Natural killer cell (primary cell): Measurements from ENCODE around the gene ARID1B. TPM values are rescaled to one million over a fixed set of nuclear protein-coding genes. Genes with fewer than 3 reads are reported as not detected.
A peak's percentile ranks its signal among the peaks of the same experiment; 100 is the strongest.

Source experiments
- ATAC-seq, 3 donors: fragments of 150-1000 bp in 2 of 3; fragments of 200-7000 bp in 1 of 3; cut with Tn5 transposase; 1 replicate in 1 of 3; 2 replicates in 2 of 3; pipeline ENCODE4 v1.10.0; 2021; ENCODE audit warnings: mild to moderate bottlenecking in 2 of 3, moderate library complexity in 2 of 3
- DNase-seq, 2 donors: peaks; one replicate each; pipeline versions ENCODE4 v3.0.0 to v3.0.0-alpha.2; 2013 to 2021; ENCODE audit warnings: mixed read lengths in 1 of 2
- H3K27ac ChIP-seq: one replicate; pipeline ENCODE4 v1.5.1; 2013; ENCODE audit warnings: mild to moderate bottlenecking, low read length
- H3K27me3 ChIP-seq: one replicate; pipeline ENCODE4 v1.6.1; 2013; ENCODE audit warnings: low read length; ENCODE audit not compliant: control insufficient read depth, insufficient read depth
- H3K36me3 ChIP-seq: one replicate; pipeline ENCODE4 v1.6.1; 2013; ENCODE audit warnings: low read length; ENCODE audit not compliant: control insufficient read depth, insufficient read depth
- H3K4me1 ChIP-seq: one replicate; pipeline ENCODE4 v1.6.1; 2013; ENCODE audit warnings: low read length; ENCODE audit not compliant: control insufficient read depth, insufficient read depth
- H3K4me3 ChIP-seq: one replicate; pipeline ENCODE4 v1.5.1; 2013; ENCODE audit warnings: low read length
- H3K9me3 ChIP-seq: one replicate; pipeline ENCODE4 v1.6.1; 2013; ENCODE audit warnings: low read length; ENCODE audit not compliant: control insufficient read depth, insufficient read depth
- H3K27ac Mint-ChIP-seq, 2 donors: one replicate each; pipeline ENCODE4 v1.8.0; 2022; ENCODE audit warnings: mild to moderate bottlenecking in 2 of 2, mixed read lengths in 2 of 2, moderate library complexity in 1 of 2
- H3K27me3 Mint-ChIP-seq, 2 donors: one replicate each; pipeline ENCODE4 v1.8.0; 2022; ENCODE audit warnings: low read depth in 2 of 2, mixed read lengths in 2 of 2
- H3K36me3 Mint-ChIP-seq: one replicate; pipeline ENCODE4 v1.8.0; 2022; ENCODE audit warnings: mixed read lengths
- H3K4me1 Mint-ChIP-seq, 2 donors: one replicate each; pipeline ENCODE4 v1.8.0; 2022; ENCODE audit warnings: mixed read lengths in 2 of 2
- H3K4me3 Mint-ChIP-seq: one replicate; pipeline ENCODE4 v1.8.0; 2022; ENCODE audit warnings: mild to moderate bottlenecking, moderate library complexity, mixed read lengths
- H3K9me3 Mint-ChIP-seq, 2 donors: one replicate each; pipeline ENCODE4 v1.8.0; 2022; ENCODE audit warnings: mixed read lengths in 2 of 2
- CTCF ChIP-seq: fragments of 200-600 bp; IDR thresholded peaks from one replicate; pipeline ENCODE4 v1.8.0; 2022; ENCODE audit warnings: antibody characterized with exemption
- WGBS: methylation state at CpG from one replicate; pipeline ENCODE4 v1.1.7; 2013; ENCODE audit warnings: missing lambda C conversion rate; ENCODE audit not compliant: insufficient coverage; 5-methylcytosine and 5-hydroxymethylcytosine counted together
- intact Hi-C: fragments of 100-400 bp; cut with micrococcal nuclease; formaldehyde crosslinking; loops from one replicate; pipeline ENCODE4 v1.14.2; 2022
- total RNA-seq, 4 donors: library from RNA; stranded (reverse); fragments of 120-200 nt in 1 of 4; gene quantifications; one replicate each; pipeline versions ENCODE4 v1.2.3 to v1.2.4, GENCODE V29; 2013 to 2022

The ARID1B gene
- total RNA-seq, 3 donors from 2014 or later (not counting 1 experiment from before 2014, with no cell fraction given), result 180 to 201 (median 189) TPM

DNA sequence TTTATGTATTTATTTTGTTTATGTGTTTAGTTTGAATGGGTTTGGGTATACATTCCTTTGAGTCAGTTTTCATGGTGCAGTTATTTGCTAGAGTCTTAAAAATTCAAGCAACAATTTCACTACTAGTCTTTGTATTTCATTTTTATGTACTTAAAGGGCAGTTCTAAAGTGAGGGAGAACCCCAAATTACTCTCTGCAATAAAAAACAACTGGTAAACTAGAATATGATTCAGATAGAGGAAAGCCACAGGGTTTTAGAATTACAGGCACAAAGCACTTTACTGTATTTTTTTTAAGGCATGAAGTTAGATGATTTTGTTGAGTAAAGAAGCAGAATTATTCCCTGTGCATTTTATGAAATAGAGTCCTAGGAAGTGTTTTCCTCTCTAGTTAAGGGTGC lies 183.3 kb downstream of the ARID1B start:
- no peak for DNase-seq
- no peaks in the 10 kb centered on the region for H3K27me3 Mint-ChIP-seq
- H3K4me1 Mint-ChIP-seq, result peaks cover 41 to 51% of the 10 kb centered on the region in 2 donors

GRCh38 chr6:156961282-156961892 lies 184.2 kb downstream of the ARID1B start:
- Histone ChIP-seq H3K4me3 (no peak overlapping the region), H3K4me1 (peaks cover 7% of the 10 kb centered on the region), H3K27me3 (no peaks in the 10 kb centered on the region), H3K9me3 (no peaks in the 10 kb centered on the region), H3K36me3 (no peaks in the 10 kb centered on the region), H3K27ac (no peak overlapping the region)
- intact Hi-C loops, result no loop called here
- no peaks in the 10 kb centered on the region for H3K9me3 Mint-ChIP-seq
- H3K27ac Mint-ChIP-seq, result no peak overlapping the region
- WGBS, result 97% methylated on average over 17 of the region's 17 CpGs
- no peaks in the 10 kb centered on the region for H3K36me3 Mint-ChIP-seq
- TF ChIP-seq CTCF, result no peak
- ATAC-seq, result no peak
- H3K27me3 Mint-ChIP-seq, result no peaks in the 10 kb centered on the region
- DNase-seq, result no peak
- H3K4me3 Mint-ChIP-seq, result no peak overlapping the region
- H3K4me1 Mint-ChIP-seq, result peaks cover 38 to 42% of the 10 kb centered on the region in 2 donors

More for the DNA sequence above, 183.3 kb downstream of the ARID1B start:
- Histone ChIP-seq H3K9me3 (no peaks in the 10 kb centered on the region), H3K4me3 (no peak overlapping the region), H3K36me3 (no peaks in the 10 kb centered on the region), H3K4me1 (peaks cover 15% of the 10 kb centered on the region), H3K27me3 (no peaks in the 10 kb centered on the region), H3K27ac (no peak overlapping the region)
- no peak for ATAC-seq
- H3K9me3 Mint-ChIP-seq, result no peaks in the 10 kb centered on the region
- no peak overlapping the region for H3K27ac Mint-ChIP-seq
- no peaks in the 10 kb centered on the region for H3K36me3 Mint-ChIP-seq
- no peak for TF ChIP-seq CTCF
- H3K4me3 Mint-ChIP-seq, result no peak overlapping the region
- intact Hi-C loops, result no loop called here

DNA sequence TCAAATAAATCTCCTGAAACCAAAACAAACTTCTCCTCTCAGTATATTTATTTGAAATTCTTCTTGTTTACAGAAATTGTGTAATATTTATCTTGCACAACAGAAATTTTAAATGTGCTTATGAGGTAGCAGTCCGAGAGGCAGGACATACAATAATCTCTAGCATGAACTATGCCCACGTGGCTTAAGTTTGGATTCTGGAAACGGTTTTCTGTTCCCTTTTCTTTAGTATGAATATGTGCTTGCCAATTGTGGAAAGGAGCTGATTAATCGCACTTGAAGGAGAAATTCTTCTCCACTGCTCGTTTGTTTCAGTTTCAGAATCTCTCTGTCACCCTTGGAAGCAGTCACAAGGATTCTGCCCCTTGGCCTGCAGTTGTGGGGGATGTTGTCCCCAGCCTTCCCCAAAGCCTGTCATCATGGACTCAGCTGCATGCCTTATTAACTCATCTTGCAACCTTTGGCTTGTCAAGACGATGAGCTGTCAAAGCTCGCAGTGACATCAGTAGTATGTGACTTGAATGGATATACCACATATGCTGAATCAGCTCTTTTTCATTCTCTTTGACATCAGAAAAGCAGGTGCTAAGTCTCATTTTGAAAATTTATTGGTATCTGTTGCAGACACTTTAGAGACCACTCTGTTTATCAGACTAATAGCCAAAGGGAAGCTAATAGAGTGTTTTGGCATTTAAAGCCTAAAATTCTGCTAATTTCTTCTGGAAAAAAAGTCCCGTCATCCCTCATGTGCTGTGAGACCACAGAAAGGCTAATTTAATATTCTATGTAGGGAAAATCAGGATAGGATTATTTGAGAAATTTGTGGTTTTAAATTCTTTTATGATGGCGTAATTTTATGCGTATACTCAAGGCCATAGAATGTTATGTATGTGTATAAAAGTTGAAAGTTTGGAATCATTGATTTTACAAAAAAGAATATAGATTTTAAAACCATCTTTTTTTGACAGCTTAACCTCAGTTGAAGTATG lies 186.8 kb downstream of the ARID1B start:
- Histone ChIP-seq H3K4me3 (no peak overlapping the region), H3K9me3 (no peaks in the 10 kb centered on the region), H3K27me3 (no peaks in the 10 kb centered on the region), H3K27ac (no peak overlapping the region), H3K4me1 (peaks cover 3% of the 10 kb centered on the region), H3K36me3 (no peaks in the 10 kb centered on the region)
- DNase-seq (peak in 1 of 2 donors; percentile 29), ATAC-seq (peak; percentile 34 to 50 (median 35))
- H3K27ac Mint-ChIP-seq, result peak overlapping the region in 1 of 2 donors; percentile 24
- H3K36me3 Mint-ChIP-seq, result no peaks in the 10 kb centered on the region
- WGBS, result 73% methylated on average over 9 of the region's 10 CpGs
- H3K9me3 Mint-ChIP-seq, result no peaks in the 10 kb centered on the region
- no peak overlapping the region for H3K4me3 Mint-ChIP-seq
- no peaks in the 10 kb centered on the region for H3K27me3 Mint-ChIP-seq
- intact Hi-C loops, result no loop called here
- H3K4me1 Mint-ChIP-seq, result peaks cover 36 to 41% of the 10 kb centered on the region in 2 donors
- TF ChIP-seq CTCF, result no peak
